Tibial nerve (tissue), 4 donors: Measurements from ENCODE around the gene NDRG4. TPM values are rescaled to one million over a fixed set of nuclear protein-coding genes. Genes with fewer than 3 reads are reported as not detected.

Source experiments
- DNase-seq, 2 donors: peaks; one replicate each; pipeline ENCODE4 v3.0.0-alpha.2; 2019; ENCODE audit warnings: low spot score in 2 of 2
- H3K27ac ChIP-seq, 4 donors: fragments of 200-600 bp; sonication (generic) in 3 of 4; one replicate each; pipeline ENCODE4 v1.5.1; 2017 to 2019; ENCODE audit warnings: mild to moderate bottlenecking in 1 of 4
- H3K27me3 ChIP-seq, 2 donors: fragments of 200-600 bp; sonication (generic) in 1 of 2; one replicate each; pipeline versions ENCODE4 v1.5.1 to v1.6.0; 2017 to 2019
- H3K36me3 ChIP-seq, 3 donors: fragments of 200-600 bp; sonication (generic); one replicate each; pipeline ENCODE4 v1.5.1; 2018 to 2019
- H3K4me1 ChIP-seq, 4 donors: fragments of 200-600 bp; sonication (generic) in 3 of 4; one replicate each; pipeline ENCODE4 v1.5.1; 2017 to 2019
- H3K4me3 ChIP-seq, 4 donors: fragments of 200-600 bp; sonication (generic) in 3 of 4; one replicate each; pipeline ENCODE4 v1.5.1; 2017 to 2019; ENCODE audit warnings: mild to moderate bottlenecking in 1 of 4, moderate library complexity in 1 of 4
- H3K9me3 ChIP-seq, 4 donors: fragments of 200-600 bp; sonication (generic) in 3 of 4; one replicate each; pipeline ENCODE4 v1.5.1; 2017 to 2019
- CTCF ChIP-seq, 5 experiments: fragments of 200-600 bp in 3 of 5; fragments of 450-650 bp in 2 of 5; sonication (generic) in 3 of 5; IDR thresholded peaks; one replicate each; pipeline ENCODE4 v1.5.1; 2016 to 2019; ENCODE audit warnings: antibody characterized with exemption in 5 of 5, mild to moderate bottlenecking in 3 of 5, moderate library complexity in 2 of 5
- EP300 ChIP-seq, 2 donors: sonication (generic); formaldehyde crosslinking; IDR thresholded peaks; one replicate each; pipeline ENCODE4 v1.6.1; 2017; ENCODE audit warnings: antibody characterized with exemption in 2 of 2, mild to moderate bottlenecking in 1 of 2
- POLR2A ChIP-seq, 2 donors: fragments of 450-650 bp; IDR thresholded peaks; one replicate each; pipeline ENCODE4 v1.6.1; 2017; ENCODE audit warnings: antibody characterized with exemption in 2 of 2, mild to moderate bottlenecking in 2 of 2, moderate library complexity in 2 of 2
- WGBS, 2 donors: methylation state at CpG; one replicate each; pipeline ENCODE4 v1.1.5; 2018; 5-methylcytosine and 5-hydroxymethylcytosine counted together
- total RNA-seq, 4 donors: library from RNA; depleted of rRNA; stranded (reverse); fragments of >200 nt; gene quantifications; one replicate each; pipeline ENCODE4 v1.1.0, GENCODE V29; 2016

The NDRG4 gene
- total RNA-seq, 4 donors from 2014 or later = 3.9 to 12.6 (median 5.9) TPM

- H3K4me3 ChIP-seq = no peak overlapping the region
- no peak for DNase-seq
- H3K36me3 ChIP-seq = no peaks in the 10 kb centered on the region
- H3K27me3 ChIP-seq = peaks cover 0 to 61% of the 10 kb centered on the region in 2 donors
- TF ChIP-seq POLR2A (IDR thresholded peaks at IDR 0.05) = no peak
- no peak for TF ChIP-seq EP300 (IDR thresholded peaks at IDR 0.05)
- TF ChIP-seq CTCF (IDR thresholded peaks at IDR 0.05) = no peak
- H3K9me3 ChIP-seq = no peaks in the 10 kb centered on the region
- H3K4me1 ChIP-seq = peaks cover 0 to 23% (median 7%) of the 10 kb centered on the region in 4 donors
- WGBS, 2 donors = 57 to 61% methylated on average over 12 to 15 of the region's 15 CpGs
- no peak overlapping the region for H3K27ac ChIP-seq
Measured at GRCh38 chr16:58462499-58462996, 37.4 kb upstream of the NDRG4 start.

GRCh38 chr16:58462997-58463941 is 36.7 kb upstream of the NDRG4 start:
- no peaks in the 10 kb centered on the region for H3K9me3 ChIP-seq
- H3K27ac ChIP-seq = no peak overlapping the region
- H3K4me3 ChIP-seq = peak overlapping the region in 3 of 4 donors; percentile 25 to 58 (median 34)
- WGBS, 2 donors = 2 to 4% methylated on average over 20 to 72 of the region's 113 CpGs
- no peak for DNase-seq
- peaks cover 0 to 68% of the 10 kb centered on the region in 2 donors for H3K27me3 ChIP-seq
- TF ChIP-seq POLR2A (IDR thresholded peaks at IDR 0.05) = no peak
- no peak for TF ChIP-seq EP300 (IDR thresholded peaks at IDR 0.05)
- TF ChIP-seq CTCF (IDR thresholded peaks at IDR 0.05) = no peak
- H3K36me3 ChIP-seq = no peaks in the 10 kb centered on the region
- H3K4me1 ChIP-seq = peaks cover 0 to 23% (median 7%) of the 10 kb centered on the region in 4 donors

GRCh38 chr16:58464047-58464915 is 35.7 kb upstream of the NDRG4 start:
- TF ChIP-seq POLR2A (IDR thresholded peaks at IDR 0.05) = no peak
- no peak for TF ChIP-seq EP300 (IDR thresholded peaks at IDR 0.05)
- no peak for TF ChIP-seq CTCF (IDR thresholded peaks at IDR 0.05)
- no peaks in the 10 kb centered on the region for H3K9me3 ChIP-seq
- H3K36me3 ChIP-seq = no peaks in the 10 kb centered on the region
- H3K27me3 ChIP-seq = peaks cover 0 to 78% of the 10 kb centered on the region in 2 donors
- 1 to 3% methylated on average over 28 to 64 of the region's 86 CpGs for WGBS, 2 donors
- no peak for DNase-seq
- H3K27ac ChIP-seq = no peak overlapping the region
- H3K4me3 ChIP-seq = peak overlapping the region; percentile 25 to 58 (median 32)
- H3K4me1 ChIP-seq = peaks cover 0 to 23% (median 7%) of the 10 kb centered on the region in 4 donors

GRCh38 chr16:58464916-58465731 is 34.8 kb upstream of the NDRG4 start:
- Histone ChIP-seq H3K36me3 (no peaks in the 10 kb centered on the region), H3K27me3 (peaks cover 0 to 79% of the 10 kb centered on the region in 2 donors), H3K4me1 (peaks cover 0 to 23% (median 7%) of the 10 kb centered on the region in 4 donors), H3K9me3 (no peaks in the 10 kb centered on the region), H3K27ac (no peak overlapping the region), H3K4me3 (peak overlapping the region in 3 of 4 donors; percentile 1 to 58 (median 25))
- DNase-seq = no peak
- no peak for TF ChIP-seq POLR2A (IDR thresholded peaks at IDR 0.05)
- no peak for TF ChIP-seq EP300 (IDR thresholded peaks at IDR 0.05)
- TF ChIP-seq CTCF (IDR thresholded peaks at IDR 0.05) = no peak
- WGBS, 2 donors = 18 to 19% methylated on average over 24 of the region's 24 CpGs
